C4-2B (cell line): ENCODE measurements around the gene CDK2AP2.

Experiments used
- ZFX ChIP-seq: fragments of 450-650 bp; IDR thresholded peaks from 2 replicates; pipeline ENCODE4 v1.6.1; 2017
- TF ChIP-seq, protein P1 (sequence below): fragments of 450-650 bp; conservative IDR thresholded peaks from 2 replicates; pipeline ENCODE4 v1.5.1; 2017; ENCODE audit warnings: mild to moderate bottlenecking

DNA sequence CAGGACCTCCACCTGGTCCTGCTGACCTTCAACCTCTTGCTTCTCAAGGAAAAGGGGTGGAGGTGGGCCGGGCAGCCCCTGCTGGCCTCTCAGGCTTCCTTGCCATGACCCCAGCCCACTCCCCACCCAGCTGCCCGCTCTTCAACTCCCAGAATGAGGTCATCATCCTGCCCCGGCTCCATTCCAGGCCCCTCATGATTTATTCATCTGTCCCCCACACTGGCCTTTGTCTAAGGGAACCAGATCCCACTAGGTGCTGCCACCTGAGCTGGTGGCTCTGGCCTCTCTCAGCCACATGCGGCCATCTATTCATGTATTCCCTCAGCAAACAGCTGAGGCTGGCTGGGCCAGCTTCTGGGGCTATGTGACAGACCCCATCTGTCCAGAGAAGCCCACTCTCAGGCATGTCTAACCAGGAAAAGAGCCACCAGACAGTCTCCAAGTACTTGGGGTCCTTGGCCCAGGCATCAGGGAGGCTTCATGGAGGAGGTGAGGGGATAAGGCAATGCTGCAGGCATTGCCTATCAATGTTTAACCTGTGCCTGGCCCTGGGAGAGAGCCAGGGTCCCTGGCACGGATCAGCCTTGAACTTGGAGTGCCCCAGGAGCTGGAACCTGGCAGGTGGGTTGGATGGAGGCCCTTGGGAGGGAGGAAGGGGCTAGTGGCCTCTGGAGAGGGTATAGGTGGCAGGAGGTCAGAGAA lies 17.5 kb upstream of the CDK2AP2 start:
- TF ChIP-seq, protein P1, sequence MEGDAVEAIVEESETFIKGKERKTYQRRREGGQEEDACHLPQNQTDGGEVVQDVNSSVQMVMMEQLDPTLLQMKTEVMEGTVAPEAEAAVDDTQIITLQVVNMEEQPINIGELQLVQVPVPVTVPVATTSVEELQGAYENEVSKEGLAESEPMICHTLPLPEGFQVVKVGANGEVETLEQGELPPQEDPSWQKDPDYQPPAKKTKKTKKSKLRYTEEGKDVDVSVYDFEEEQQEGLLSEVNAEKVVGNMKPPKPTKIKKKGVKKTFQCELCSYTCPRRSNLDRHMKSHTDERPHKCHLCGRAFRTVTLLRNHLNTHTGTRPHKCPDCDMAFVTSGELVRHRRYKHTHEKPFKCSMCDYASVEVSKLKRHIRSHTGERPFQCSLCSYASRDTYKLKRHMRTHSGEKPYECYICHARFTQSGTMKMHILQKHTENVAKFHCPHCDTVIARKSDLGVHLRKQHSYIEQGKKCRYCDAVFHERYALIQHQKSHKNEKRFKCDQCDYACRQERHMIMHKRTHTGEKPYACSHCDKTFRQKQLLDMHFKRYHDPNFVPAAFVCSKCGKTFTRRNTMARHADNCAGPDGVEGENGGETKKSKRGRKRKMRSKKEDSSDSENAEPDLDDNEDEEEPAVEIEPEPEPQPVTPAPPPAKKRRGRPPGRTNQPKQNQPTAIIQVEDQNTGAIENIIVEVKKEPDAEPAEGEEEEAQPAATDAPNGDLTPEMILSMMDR, result no peak
- no peak for TF ChIP-seq ZFX
